Middle frontal gyrus (tissue), 1 donor: ENCODE results near the gene BCAS4.

Experiments
- DNase-seq: peaks from one replicate; pipeline ENCODE4 v3.0.0-alpha.2; 2015; ENCODE audit warnings: low spot score; ENCODE audit errors: extremely low spot score

BCAS4 gene

GRCh38 chr20:50821994-50822393 is 27.1 kb downstream of the BCAS4 start:
- DNase-seq = no peak

DNA sequence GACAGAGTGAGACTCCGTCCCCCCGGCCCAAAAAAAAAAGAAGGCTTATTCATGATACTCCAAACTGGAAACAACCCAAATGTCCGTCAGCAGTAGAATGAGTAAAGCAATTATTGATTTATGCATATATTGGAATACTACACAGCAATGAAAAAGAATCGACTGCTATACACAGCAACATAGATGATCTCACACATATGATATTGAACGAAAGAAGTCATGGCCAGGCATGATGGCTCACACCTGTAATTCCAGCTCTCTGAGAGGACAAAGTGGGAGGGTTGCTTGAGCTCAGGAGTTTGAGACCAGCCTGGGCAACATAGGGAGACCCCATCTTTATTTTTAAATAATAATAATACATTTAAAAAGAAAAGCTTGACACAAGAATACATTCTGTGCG is 28.5 kb downstream of the BCAS4 start:
- DNase-seq = no peak

DNA sequence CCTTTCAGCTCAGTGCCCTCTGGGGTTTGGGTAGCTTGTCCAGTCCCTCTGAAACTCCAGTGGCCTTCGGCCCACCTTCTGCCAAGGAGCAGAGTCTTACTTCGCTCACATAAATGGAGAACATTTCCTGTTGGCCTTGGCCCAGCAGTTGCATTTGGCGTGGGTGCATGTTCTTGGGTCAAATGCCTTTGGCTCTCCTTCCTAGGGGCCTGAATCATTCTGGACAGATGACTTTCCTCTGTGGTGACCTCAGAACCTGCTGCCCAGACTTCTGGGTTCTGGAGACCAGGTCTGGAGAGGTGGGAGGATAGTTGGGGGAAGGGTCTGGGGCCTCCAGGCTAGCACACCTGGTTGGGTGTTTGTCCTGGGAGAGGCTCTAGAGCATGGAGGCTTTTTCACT is 29.3 kb downstream of the BCAS4 start:
- no peak for DNase-seq

GRCh38 chr20:50826121-50826520 is 31.3 kb downstream of the BCAS4 start:
- DNase-seq = no peak

DNA sequence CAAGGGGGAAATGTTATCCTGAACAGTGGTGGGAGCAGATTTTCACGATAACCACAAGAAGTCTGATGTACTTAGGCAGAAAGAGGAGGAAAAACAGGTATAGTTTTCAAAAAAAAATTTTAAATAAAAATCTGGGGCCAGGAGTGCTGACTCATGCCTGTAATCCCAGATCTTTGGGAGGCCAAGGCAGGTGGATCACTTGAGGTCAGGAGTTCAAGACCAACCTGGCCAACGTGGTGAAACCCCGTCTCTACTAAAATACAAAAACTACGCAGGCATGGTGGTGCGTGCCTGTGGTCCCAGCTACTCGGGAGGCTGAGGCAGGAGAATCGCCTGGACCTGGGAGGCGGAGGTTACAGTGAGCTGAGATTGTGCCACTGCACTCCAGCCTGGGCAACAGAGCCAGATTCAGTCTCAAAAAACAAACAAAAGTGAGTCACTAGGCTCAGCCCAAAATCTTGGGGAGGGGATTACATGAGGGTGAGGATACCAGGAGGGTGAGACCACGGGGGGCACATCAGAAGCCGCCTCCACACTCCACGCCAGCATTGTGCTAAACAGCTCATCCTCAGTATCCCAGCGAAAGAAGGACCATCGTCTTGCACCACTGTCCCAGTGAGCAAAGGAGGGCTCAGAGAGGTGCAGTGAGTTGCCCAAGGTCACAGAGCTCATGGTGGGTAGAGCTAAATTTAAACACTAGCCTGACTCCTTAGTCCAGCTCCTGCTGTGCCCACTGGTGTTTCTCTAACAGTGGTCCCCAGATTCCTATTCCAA is 33.7 kb downstream of the BCAS4 start:
- no peak for DNase-seq

GRCh38 chr20:50831622-50832021 is 36.8 kb downstream of the BCAS4 start:
- DNase-seq = no peak

GRCh38 chr20:50834599-50835005 is 39.7 kb downstream of the BCAS4 start:
- no peak for DNase-seq

GRCh38 chr20:50837532-50838321 is 42.9 kb downstream of the BCAS4 start:
- DNase-seq = no peak

GRCh38 chr20:50838322-50838625 is 43.4 kb downstream of the BCAS4 start:
- DNase-seq = no peak

DNA sequence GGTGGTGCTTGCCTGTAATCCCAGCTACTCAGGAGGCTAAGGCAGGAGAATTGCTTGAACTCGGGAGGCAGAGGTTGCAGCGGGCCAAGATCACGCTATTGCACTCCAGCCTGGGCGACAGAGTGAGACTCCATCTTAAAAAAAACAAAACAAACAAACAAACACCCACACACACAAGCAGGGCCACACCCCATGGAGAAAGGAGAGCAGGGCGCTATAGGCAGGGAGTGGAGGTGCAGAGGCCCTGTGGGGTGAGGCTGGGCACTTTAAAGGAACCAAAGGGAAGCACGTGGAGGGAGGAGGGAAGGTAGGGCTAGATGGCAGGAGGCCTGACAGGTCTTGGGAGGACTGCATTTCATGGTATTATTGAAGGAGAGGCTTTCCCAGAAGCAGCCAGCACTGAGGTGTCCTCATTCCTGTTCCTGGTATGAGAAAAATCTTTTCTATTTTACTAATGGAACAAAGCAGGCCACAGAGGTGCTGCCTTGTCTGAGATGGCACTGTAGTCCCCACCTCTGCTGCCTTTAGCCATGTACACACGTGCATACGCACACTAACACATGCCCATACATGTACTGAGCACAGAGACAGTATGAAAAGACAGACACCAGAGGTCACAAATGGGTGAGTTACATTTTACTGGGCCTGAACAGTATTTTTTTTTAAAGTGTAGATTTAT is 44.0 kb downstream of the BCAS4 start:
- DNase-seq = no peak

DNA sequence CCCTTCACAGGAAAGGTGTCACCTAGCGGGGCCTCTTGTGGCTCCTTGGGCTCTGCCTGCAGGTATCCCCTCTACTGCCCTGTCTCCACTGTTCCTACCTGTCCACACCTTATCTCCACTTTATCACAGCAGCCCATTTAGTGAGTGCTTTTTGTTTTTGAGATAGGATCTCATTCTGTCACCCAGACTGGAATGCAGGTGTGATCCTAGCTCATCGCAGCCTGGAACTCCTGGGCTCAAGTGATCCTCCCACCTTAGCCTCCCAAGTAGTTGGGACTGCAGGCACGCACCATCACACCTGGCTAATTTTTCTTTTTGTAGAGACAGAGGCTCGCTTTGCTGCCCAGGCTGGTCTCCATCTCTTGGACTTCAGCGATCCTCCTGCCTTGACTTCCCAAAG is 48.0 kb downstream of the BCAS4 start:
- DNase-seq = no peak

- no peak for DNase-seq
Observed at GRCh38 chr20:50843331-50844276, 48.7 kb downstream of the BCAS4 start.

DNA sequence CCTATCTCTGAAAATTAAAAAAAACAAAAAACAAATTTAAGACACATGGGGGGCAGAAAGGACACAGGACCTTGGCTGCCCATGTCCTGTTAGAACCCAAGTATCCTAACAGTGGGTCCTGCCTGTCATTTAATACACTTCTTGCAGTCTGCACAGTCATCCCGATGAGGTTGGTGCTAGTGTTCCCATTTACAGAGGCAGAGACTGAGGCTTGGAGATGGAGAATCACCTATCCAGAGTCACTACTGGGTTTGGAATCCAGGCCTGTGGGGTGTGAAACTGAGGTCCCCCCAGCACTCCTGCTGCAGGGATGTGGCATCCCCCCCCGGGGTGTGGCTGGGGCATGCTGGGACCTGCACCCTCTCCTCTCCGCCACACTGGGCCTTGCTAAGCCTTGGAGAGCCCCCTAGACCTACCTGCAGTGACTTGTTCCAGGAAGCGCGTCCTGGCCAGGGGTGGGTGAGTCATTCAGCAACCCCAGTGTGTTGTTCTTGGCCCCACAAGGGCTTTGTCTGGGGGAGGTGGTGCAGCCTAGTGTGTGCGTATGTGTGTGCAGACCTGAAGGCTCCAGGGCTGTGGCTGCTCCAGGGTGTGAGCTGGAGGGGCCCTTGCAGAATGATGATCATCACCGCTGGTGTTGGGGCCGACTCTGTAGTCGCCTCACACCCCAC is 49.7 kb downstream of the BCAS4 start:
- DNase-seq = no peak

GRCh38 chr20:50845566-50846215 is 50.8 kb downstream of the BCAS4 start:
- no peak for DNase-seq

GRCh38 chr20:50848341-50848808 is 53.5 kb downstream of the BCAS4 start:
- no peak for DNase-seq

- no peak for DNase-seq
Observed at GRCh38 chr20:50848846-50849673, 54.2 kb downstream of the BCAS4 start.

GRCh38 chr20:50850721-50851286 is 55.9 kb downstream of the BCAS4 start:
- no peak for DNase-seq

DNA sequence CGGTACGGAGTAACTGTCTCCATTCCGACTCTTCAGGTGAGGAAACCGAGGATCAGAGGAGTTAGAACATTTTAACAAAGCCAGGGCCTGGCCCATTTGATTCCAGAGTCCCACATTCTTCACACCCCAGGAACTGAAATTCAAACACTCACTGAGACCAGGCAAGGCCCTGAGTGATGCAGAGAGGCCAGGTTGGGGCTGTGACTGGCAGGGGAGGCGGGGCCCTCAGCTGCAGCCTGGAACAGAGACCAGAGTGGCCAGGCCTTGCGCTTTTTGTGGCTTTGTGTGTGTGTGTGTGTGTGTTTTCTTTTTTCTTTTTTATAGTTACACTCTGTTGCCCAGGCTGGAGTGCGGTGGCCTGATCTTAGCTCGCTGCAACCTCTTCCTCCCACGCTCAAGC is 57.2 kb downstream of the BCAS4 start:
- no peak for DNase-seq
